ENCODE measurements around the gene SMAD3. TPM values are rescaled to one million over a fixed set of nuclear protein-coding genes. Genes with fewer than 3 reads are reported as not detected.
A peak's percentile ranks its signal among the peaks of the same experiment; 100 is the strongest.

SMAD3 gene
- total RNA-seq, 1 donor from 2014 or later, result 89.3 TPM

GRCh38 chr15:67114046-67114445 lies 48.6 kb downstream of the SMAD3 start:
- no peak for DNase-seq (ENCODE audit: low spot score in 2 of 2)
- no peaks in the 10 kb centered on the region for H3K9me3 ChIP-seq
- H3K36me3 ChIP-seq, result no peaks in the 10 kb centered on the region
- peak overlapping the region in 1 of 2 donors; percentile 0 for H3K27ac ChIP-seq
- H3K4me1 ChIP-seq, result peaks cover 7 to 64% of the 10 kb centered on the region in 2 donors
- intact Hi-C loops (cut with DNase I), result no loop called here
- TF ChIP-seq CTCF (IDR thresholded peaks at IDR 0.05), result no peak
- no peaks in the 10 kb centered on the region for H3K27me3 ChIP-seq
- H3K4me3 ChIP-seq, result no peak overlapping the region

GRCh38 chr15:67114846-67115585 lies 49.6 kb downstream of the SMAD3 start:
- no peak for DNase-seq (ENCODE audit: low spot score in 2 of 2)
- H3K36me3 ChIP-seq, result no peaks in the 10 kb centered on the region

GRCh38 chr15:67115586-67115969 lies 50.2 kb downstream of the SMAD3 start:
- H3K9me3 ChIP-seq, result no peaks in the 10 kb centered on the region
- intact Hi-C loops (cut with DNase I), result no loop called here
- H3K27ac ChIP-seq, result peak overlapping the region; percentile 24 to 75
- no peak overlapping the region for H3K4me3 ChIP-seq
- TF ChIP-seq CTCF (IDR thresholded peaks at IDR 0.05), result no peak
- no peak for DNase-seq (ENCODE audit: low spot score in 2 of 2)
- no peaks in the 10 kb centered on the region for H3K36me3 ChIP-seq
- no peaks in the 10 kb centered on the region for H3K27me3 ChIP-seq
- H3K4me1 ChIP-seq, result peaks cover 16 to 64% of the 10 kb centered on the region in 2 donors

More at GRCh38 chr15:67114846-67115585, 49.6 kb downstream of the SMAD3 start:
- H3K27me3 ChIP-seq, result no peaks in the 10 kb centered on the region
- intact Hi-C loops (cut with DNase I), result no loop called here
- H3K4me3 ChIP-seq, result no peak overlapping the region
- no peak for TF ChIP-seq CTCF (IDR thresholded peaks at IDR 0.05)
- H3K27ac ChIP-seq, result peak overlapping the region; percentile 24 to 75
- peaks cover 11 to 64% of the 10 kb centered on the region in 2 donors for H3K4me1 ChIP-seq
- no peaks in the 10 kb centered on the region for H3K9me3 ChIP-seq

GRCh38 chr15:67116742-67117141 lies 51.3 kb downstream of the SMAD3 start:
- DNase-seq (ENCODE audit: low spot score in 2 of 2), result no peak
- H3K9me3 ChIP-seq, result no peaks in the 10 kb centered on the region
- no peak overlapping the region for H3K27ac ChIP-seq
- intact Hi-C loops (cut with DNase I), result no loop called here
- H3K36me3 ChIP-seq, result no peaks in the 10 kb centered on the region
- peaks cover 17 to 75% of the 10 kb centered on the region in 2 donors for H3K4me1 ChIP-seq
- no peaks in the 10 kb centered on the region for H3K27me3 ChIP-seq
- no peak overlapping the region for H3K4me3 ChIP-seq
- no peak for TF ChIP-seq CTCF (IDR thresholded peaks at IDR 0.05)

- no peaks in the 10 kb centered on the region for H3K9me3 ChIP-seq
- H3K4me3 ChIP-seq, result no peak overlapping the region
- H3K36me3 ChIP-seq, result no peaks in the 10 kb centered on the region
- no peak for TF ChIP-seq CTCF (IDR thresholded peaks at IDR 0.05)
- no peak for DNase-seq (ENCODE audit: low spot score in 2 of 2)
- intact Hi-C loops (cut with DNase I), result no loop called here
- peaks cover 20 to 79% of the 10 kb centered on the region in 2 donors for H3K4me1 ChIP-seq
- peak overlapping the region; percentile 25 to 29 for H3K27ac ChIP-seq
- H3K27me3 ChIP-seq, result no peaks in the 10 kb centered on the region
Observed at GRCh38 chr15:67117370-67117769, 52.0 kb downstream of the SMAD3 start.
